CD4-positive, alpha-beta T cell treated with Interleukin-12 subunit alpha and Interleukin-12 subunit beta, for 1 hour (primary cell): ENCODE data around the gene OTOP2.
"Not testable (repeated sequence)": the region's sequence is repeated elsewhere in the genome, so short reads cannot be mapped to it uniquely, and the experiment has no call there.

Source experiments
- DNase-seq: peaks from one replicate; pipeline ENCODE4 v3.0.0-alpha.2; 2020

The OTOP2 gene

GRCh38 chr17:74953134-74953687, 29.1 kb downstream of the OTOP2 start:
- DNase-seq: no peak

- no peak for DNase-seq
Measured at GRCh38 chr17:74954115-74954514, 30.0 kb downstream of the OTOP2 start.

- no peak for DNase-seq
Measured at GRCh38 chr17:74954665-74955421, 30.8 kb downstream of the OTOP2 start.

GRCh38 chr17:74956093-74956492, 32.0 kb downstream of the OTOP2 start:
- no peak for DNase-seq

- peak; percentile 76 for DNase-seq
Measured at GRCh38 chr17:74957935-74958740, 34.1 kb downstream of the OTOP2 start.

- no peak for DNase-seq
Measured at GRCh38 chr17:74959826-74960515, 35.9 kb downstream of the OTOP2 start.

GRCh38 chr17:74960570-74961342, 36.7 kb downstream of the OTOP2 start:
- DNase-seq: peak; percentile 55

GRCh38 chr17:74961657-74962350, 37.7 kb downstream of the OTOP2 start:
- peak; percentile 84 for DNase-seq

- no peak for DNase-seq
Measured at GRCh38 chr17:74962622-74963394, 38.7 kb downstream of the OTOP2 start.

GRCh38 chr17:74963656-74964055, 39.6 kb downstream of the OTOP2 start:
- DNase-seq: no peak

- no peak for DNase-seq
Measured at GRCh38 chr17:74964246-74964761, 40.2 kb downstream of the OTOP2 start.

- DNase-seq: no peak
Measured at GRCh38 chr17:74964988-74965622, 41.0 kb downstream of the OTOP2 start.

GRCh38 chr17:74968361-74968780, 44.3 kb downstream of the OTOP2 start:
- DNase-seq: no peak

GRCh38 chr17:74969501-74969900, 45.4 kb downstream of the OTOP2 start:
- DNase-seq: not testable (repeated sequence)

- DNase-seq: no peak
Measured at GRCh38 chr17:74970395-74970794, 46.3 kb downstream of the OTOP2 start.

GRCh38 chr17:74971069-74971841, 47.2 kb downstream of the OTOP2 start:
- no peak for DNase-seq

GRCh38 chr17:74971842-74972106, 47.7 kb downstream of the OTOP2 start:
- DNase-seq: no peak

- peak; percentile 86 for DNase-seq
Measured at GRCh38 chr17:74972107-74972972, 48.3 kb downstream of the OTOP2 start, which contains the start of gene HID1. TSS of gene HID1 (minus strand) at chr17:74972759. CDS start at chr17:74972656, 103 bp downstream.

GRCh38 chr17:74972973-74973328, 48.9 kb downstream of the OTOP2 start:
- no peak for DNase-seq
